Measurements from ENCODE around the gene MMD2. TPM values are rescaled to one million over a fixed set of nuclear protein-coding genes. Genes with fewer than 3 reads are reported as not detected.

Gene MMD2
- total and polyA plus RNA-seq, 2 of the 8 experiments (the other 6 are each of a cell fraction or from before 2014, with no cell fraction given) = 0.14 TPM; not detected in 1

- CTCF ChIA-PET (ENCODE audit: partially characterized antibody) = interaction anchor here (4.8 kb wide), 1 partner anchor 49 kb away, joined by 47 read pairs; no protein-coding TSS in a partner anchor
- no peak overlapping the region for H4K8ac ChIP-seq (ENCODE audit: extremely low read depth, insufficient read depth, low read length)
- H3K79me1 ChIP-seq (ENCODE audit: low read depth, low read length) = no peaks in the 10 kb centered on the region
- peaks cover 11% of the 10 kb centered on the region; the same call in 1 of the 2 replicates for H3K23me2 ChIP-seq (ENCODE audit: low read depth, low read length)
- H3K4me3 ChIP-seq (ENCODE audit: extremely low read depth in 1 of 4, insufficient read depth in 2 of 4, low read depth in 3 of 4, low read length in 4 of 4) = no peak overlapping the region
- H3K4me1 ChIP-seq (replicated peaks in 1 of 4; ENCODE audit: control insufficient read depth in 3 of 4, insufficient read depth in 4 of 4, low read length in 3 of 4) = peaks cover 0 to 5% (median 2%) of the 10 kb centered on the region in 4 experiments; a peak in 3 of 7 replicates
- no peak overlapping the region for H2BK20ac ChIP-seq (ENCODE audit: low read length)
- peaks cover 0 to 9% (median 2%) of the 10 kb centered on the region in 4 experiments; a peak in 2 of 7 replicates for H3K27me3 ChIP-seq (replicated peaks in 1 of 4; ENCODE audit: control insufficient read depth in 3 of 4, extremely low read depth in 1 of 4, insufficient read depth in 3 of 4, low read length in 3 of 4)
- H3K9ac ChIP-seq (replicated peaks in 1 of 4; ENCODE audit: extremely low read depth in 1 of 4, low read depth in 3 of 4, low read length in 3 of 4) = no peak overlapping the region
- DNase-seq (ENCODE audit: low read depth in 1 of 2, low spot score in 2 of 2) (no peak), FAIRE-seq (no peak)
- H2AK5ac ChIP-seq (ENCODE audit: low read depth, low read length) = no peak overlapping the region
- no peaks in the 10 kb centered on the region for H3K9me3 ChIP-seq (ENCODE audit: insufficient read depth in 2 of 2, low read depth in 1 of 2, low read length in 1 of 2)
- no peaks in the 10 kb centered on the region for H4K20me1 ChIP-seq (replicated peaks in 1 of 2; ENCODE audit: control insufficient read depth in 1 of 2, insufficient read depth in 2 of 2, low read length in 2 of 2)
- no peak overlapping the region for H3K23ac ChIP-seq (ENCODE audit: insufficient read length)
- no peak overlapping the region for H2BK12ac ChIP-seq (ENCODE audit: low read depth, low read length)
- H4K5ac ChIP-seq (ENCODE audit: insufficient read length, low read depth, low read length) = no peak overlapping the region
- 81% methylated on average over 11 of the region's 27 CpGs; no CpG with 5 or more reads in 1 of the 2 experiments for WGBS, 2 experiments (ENCODE audit: extremely low coverage in 1 of 2, insufficient coverage in 1 of 2, insufficient read length in 1 of 2, insufficient replicate concordance in 2 of 2, low coverage in 1 of 2, low lambda C conversion rate in 2 of 2, missing lambda C conversion rate in 1 of 2)
- H3K79me2 ChIP-seq (ENCODE audit: control insufficient read depth in 1 of 2, insufficient read depth in 2 of 2, low read length in 2 of 2) = no peaks in the 10 kb centered on the region
- no peak overlapping the region for H3K4ac ChIP-seq (replicated peaks; ENCODE audit: insufficient read length, low read depth, low read length)
- no peak overlapping the region for H2BK120ac ChIP-seq (replicated peaks; ENCODE audit: low read depth, low read length)
- H3K27ac ChIP-seq (ENCODE audit: low read depth, low read length) = no peak overlapping the region
- H3K36me3 ChIP-seq (ENCODE audit: control insufficient read depth in 2 of 4, insufficient read depth in 4 of 4, low read length in 3 of 4) = no peaks in the 10 kb centered on the region; a peak in 1 of 8 replicates
- H2BK5ac ChIP-seq (ENCODE audit: low read depth, low read length) = no peak overlapping the region
- H3K56ac ChIP-seq (replicated peaks; ENCODE audit: insufficient read length, low read depth, low read length) = no peak overlapping the region
- H2AFZ ChIP-seq (ENCODE audit: low read length) = no peak overlapping the region
- no peak overlapping the region for H4K91ac ChIP-seq (replicated peaks; ENCODE audit: insufficient read length, low read length)
- H3K4me2 ChIP-seq (ENCODE audit: insufficient read depth in 1 of 2, low read depth in 2 of 2, low read length in 2 of 2) = no peak overlapping the region
- no peak overlapping the region for H3K18ac ChIP-seq (ENCODE audit: extremely low read depth, low read length)
- no peak overlapping the region for H2BK15ac ChIP-seq (ENCODE audit: low read length)
- POLR2A ChIA-PET (ENCODE audit: partially characterized antibody) = no interaction called here
- H3K14ac ChIP-seq (ENCODE audit: insufficient read length) = no peak overlapping the region
- TF ChIP-seq CREB1 (IDR thresholded peaks at IDR 0.05) = no peak
- no peak for TF ChIP-seq RAD21 (IDR thresholded peaks at IDR 0.05 in 1 of 2, conservative IDR thresholded peaks at IDR 0.05 in 1 of 2; ENCODE audit: low read depth in 2 of 2, low read length in 2 of 2)
Measured at GRCh38 chr7:4879396-4880081, 79.4 kb downstream of the MMD2 start.

Data from H1 (cell line).